Fibroblast of skin of right quadriceps (primary cell): ENCODE measurements around the gene ATP5PO.

Experiments
- DNase-seq: peaks from one replicate; pipeline ENCODE4 v3.0.0-alpha.2; 2013

ATP5PO gene, protein sequence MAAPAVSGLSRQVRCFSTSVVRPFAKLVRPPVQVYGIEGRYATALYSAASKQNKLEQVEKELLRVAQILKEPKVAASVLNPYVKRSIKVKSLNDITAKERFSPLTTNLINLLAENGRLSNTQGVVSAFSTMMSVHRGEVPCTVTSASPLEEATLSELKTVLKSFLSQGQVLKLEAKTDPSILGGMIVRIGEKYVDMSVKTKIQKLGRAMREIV

GRCh38 chr21:33915368-33916199 lies at the start of gene ATP5PO:
Gene ATP5PO, minus strand, starts transcription at chr21:33915804. Its CDS starts 41 bp downstream, at chr21:33915763.
- peak; percentile 97 for DNase-seq

- DNase-seq = peak; percentile 77
These were observed 49.2 kb upstream of the ATP5PO start for GRCh38 chr21:33964706-33965325.

DNA sequence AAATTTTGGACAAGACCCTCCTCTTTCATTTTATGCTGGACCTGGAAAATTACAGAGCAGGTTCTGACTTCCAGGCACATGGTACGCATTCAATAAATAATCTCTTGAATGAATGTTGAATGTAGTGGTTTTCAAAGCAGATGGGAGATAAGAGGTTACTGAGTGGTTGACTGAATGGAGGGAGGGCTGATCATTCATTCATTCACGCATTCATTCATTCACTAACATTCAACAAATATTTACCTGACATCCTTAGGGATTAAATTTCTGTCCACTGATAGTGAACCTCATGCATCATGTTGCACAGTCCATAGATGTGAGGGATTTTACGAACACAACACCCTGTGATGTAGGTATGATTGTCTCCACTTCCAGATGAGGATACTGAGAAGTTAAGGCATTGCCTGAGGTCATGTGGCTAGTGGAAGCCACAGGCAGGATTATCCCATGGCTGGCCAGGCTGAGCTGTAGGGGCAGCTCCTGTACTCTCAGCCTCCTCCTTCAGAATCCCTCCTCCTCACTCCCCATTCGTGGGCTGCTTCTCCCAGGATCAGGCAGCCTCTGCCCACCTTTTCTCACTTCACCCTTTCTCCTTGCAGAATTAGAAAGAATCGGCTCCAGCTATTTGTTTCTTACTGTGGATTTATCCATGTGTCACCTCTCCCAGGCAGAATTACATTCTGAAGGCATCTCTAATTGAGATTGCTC lies 48.4 kb upstream of the ATP5PO start:
- no peak for DNase-seq

GRCh38 chr21:33962290-33962689 lies 46.7 kb upstream of the ATP5PO start:
- no peak for DNase-seq

DNA sequence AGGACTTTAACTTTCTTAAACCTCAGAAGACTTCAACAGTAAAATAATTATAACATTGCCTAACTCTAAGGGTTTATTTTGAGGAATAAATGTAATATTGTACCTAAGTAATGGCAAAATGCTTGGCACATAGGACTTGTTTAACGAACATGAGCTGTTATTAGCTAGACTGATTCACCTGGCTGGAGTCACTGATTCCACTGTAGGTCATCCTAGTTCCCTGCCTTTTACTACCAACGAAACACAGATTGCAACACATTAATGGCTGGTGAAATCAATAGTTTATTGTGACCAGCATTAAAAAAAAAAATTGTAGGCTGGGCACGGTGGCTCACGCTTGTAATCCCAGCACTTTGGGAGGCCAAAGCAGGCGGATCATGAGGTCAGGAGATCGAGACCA lies 45.5 kb upstream of the ATP5PO start:
- DNase-seq = no peak

DNA sequence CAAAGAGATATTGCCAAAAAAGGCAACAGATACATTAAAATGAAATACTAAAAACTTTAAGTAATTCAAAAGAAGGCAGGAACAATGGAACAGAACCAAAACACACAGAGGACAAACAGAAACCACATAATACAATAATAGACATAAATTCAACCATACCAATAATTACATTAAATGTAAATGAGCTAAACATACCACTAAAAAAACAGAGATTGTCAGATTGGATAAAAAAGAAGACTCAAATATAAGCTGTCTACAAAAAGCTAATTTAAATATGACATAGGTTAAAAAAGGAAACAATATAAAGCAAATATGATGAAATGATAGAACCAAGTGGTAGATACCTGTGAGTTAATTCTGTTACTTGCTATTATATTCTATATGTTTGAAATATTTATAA lies 44.1 kb upstream of the ATP5PO start:
- no peak for DNase-seq

DNA sequence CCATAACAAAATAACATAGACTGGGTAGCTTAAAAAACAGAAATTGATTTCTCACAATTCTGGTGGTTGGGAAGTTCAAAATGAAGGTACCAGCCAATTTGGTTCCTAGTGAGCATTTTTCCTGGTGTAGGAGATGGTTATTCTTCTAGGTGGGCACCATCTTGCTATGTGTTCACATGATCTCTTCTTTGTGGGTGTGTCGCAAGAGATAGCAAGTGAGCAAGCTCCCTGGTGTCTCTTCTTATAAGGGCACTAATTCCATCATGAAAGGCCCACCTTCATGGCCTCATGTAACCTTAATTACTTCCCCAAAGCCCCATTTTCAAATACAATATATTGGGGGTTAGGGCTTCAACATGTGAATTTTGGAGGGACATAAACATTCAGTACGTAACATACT lies 38.8 kb upstream of the ATP5PO start:
- no peak for DNase-seq

DNA sequence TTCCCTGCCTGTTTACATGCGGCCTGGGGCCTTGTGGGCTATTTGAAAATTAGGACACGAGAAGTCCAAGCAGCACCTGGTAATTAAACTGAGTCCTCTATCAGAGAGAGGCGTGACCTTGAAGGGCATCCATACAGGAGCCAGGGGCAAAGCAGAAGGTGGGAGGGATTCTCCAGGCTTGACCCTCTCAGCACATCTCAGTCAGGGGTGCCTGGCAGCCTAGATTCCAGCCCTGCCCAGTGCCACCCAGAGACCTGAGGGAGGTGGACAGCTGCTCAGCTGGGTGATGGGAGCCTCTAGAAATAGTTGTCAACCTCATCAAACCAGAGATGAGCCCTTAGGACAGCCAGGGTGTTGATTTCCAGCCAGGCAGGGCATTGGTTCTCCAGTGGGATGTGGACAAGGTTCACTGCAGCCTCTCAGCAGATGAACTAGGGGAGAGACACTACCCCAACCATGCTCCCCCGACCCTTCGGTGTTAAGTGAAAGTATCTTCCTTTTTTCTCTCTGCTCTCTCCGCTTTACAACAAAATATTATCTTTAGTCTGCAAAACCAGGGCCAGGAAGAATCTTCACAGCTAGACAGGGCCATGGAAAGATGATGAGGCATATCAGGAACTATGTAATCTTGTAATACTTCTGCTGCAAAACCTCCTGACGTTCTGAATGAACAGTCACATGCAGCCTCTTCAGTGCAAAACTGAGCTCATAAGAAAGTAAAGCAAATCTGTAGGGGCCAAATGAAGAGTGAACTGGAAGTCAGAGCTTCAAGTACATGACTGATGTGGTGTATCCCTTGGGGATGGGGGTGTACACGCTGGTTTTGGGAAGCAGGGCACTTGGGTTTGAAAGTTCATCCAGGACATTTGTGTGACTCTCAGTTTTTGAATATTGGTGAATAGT lies 35.9 kb upstream of the ATP5PO start:
- no peak for DNase-seq

DNA sequence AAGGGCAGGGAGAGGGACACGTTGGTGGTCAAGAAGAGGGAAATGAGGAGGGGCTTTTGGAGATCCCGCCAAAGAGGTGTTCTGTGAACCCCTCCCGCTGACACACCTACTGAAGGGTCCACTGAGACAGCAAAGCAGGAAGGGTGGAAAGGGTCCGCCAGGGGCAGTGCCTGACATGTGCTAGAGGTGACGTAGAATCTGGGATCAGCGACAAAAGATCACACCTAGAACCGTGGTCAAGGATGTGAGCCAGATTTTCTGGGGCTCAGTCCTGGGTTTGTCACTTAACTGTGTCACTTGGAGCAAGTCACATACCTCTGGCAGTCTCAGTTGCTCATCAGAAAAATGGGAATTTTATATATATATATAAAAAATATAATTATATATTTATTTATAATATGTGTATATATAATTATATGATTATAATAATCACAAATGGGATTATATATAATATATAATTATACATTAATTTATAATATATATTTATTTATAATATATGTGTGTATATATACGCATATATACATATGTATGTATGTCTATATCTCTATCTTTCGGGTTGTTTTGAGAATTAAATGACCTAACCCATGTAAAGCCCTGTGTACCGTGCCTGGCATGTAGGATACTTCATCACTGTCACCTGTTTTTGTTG lies 35.0 kb upstream of the ATP5PO start:
- DNase-seq = no peak

DNA sequence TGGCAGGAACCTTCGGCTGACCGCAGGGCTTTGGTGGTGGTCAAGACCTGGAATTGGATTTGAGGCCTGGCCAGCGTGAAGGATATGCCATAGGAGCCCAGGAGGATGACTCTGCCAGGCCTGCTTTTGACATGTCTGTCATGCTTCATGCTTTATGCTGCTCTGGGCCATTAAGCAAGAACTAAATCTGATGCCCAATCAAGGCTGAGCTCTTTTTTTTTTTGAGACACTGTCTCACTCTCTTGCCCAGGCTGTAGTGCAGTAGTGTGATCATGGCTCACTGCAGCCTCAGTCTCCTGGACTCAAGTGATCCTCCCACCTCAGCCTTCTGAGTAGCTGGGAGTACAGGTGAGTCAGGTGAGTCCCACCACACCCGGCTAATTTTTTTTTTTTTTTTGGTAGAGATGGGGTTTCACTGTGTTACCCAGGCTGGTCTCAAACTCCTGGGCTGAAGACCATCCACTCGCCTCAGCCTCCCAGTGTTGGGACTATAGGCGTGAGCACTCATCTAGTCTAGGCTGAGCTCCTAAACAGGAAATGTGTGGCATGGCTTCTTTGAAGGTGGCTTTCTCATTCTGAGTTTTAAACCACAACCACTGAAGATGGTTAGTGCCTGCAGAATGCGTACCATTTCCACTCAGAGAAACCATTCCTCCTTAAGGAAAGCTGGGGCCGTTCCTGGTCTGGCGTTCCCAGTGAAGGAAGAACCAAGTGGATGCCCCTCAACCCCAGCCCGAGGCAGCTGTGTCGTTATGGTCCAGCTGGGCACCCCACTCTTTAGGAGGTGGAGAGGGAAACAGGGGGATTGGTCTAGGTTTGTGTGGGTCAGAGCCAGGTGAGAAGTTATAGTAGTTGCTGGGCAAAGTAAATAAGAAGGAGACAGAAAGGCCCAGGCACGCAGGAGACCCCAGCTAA lies 34.2 kb upstream of the ATP5PO start:
- no peak for DNase-seq

DNA sequence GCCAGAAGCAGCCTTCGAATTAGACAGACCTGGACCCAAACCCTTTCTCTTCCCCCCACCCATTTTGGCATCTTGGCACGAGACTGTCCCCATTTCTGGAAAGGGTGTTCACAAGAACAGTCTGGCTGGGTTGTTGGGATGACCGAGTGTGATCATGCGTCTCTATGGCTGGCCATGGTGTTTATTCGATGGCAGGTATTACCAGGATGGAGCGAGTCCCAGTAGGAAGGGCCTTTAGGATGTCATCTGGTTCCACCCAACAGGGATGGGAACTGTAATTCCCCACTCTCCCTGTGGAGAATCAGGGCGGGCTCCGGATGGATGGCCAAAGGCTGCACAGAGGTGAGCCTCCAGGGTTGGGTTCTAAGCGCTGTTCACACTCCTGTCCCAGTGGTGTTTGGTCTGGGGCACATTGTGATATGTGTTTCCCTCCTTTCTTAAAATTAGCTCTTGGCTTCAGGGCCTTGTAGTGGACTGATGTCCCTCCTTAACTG lies 33.4 kb upstream of the ATP5PO start:
- no peak for DNase-seq

- DNase-seq = peak; percentile 26
These were observed 32.7 kb upstream of the ATP5PO start for GRCh38 chr21:33948096-33948950.

GRCh38 chr21:33947451-33948095 lies 32.0 kb upstream of the ATP5PO start:
- peak; percentile 97 for DNase-seq

- no peak for DNase-seq
These were observed 30.2 kb upstream of the ATP5PO start for GRCh38 chr21:33945652-33946270.

DNA sequence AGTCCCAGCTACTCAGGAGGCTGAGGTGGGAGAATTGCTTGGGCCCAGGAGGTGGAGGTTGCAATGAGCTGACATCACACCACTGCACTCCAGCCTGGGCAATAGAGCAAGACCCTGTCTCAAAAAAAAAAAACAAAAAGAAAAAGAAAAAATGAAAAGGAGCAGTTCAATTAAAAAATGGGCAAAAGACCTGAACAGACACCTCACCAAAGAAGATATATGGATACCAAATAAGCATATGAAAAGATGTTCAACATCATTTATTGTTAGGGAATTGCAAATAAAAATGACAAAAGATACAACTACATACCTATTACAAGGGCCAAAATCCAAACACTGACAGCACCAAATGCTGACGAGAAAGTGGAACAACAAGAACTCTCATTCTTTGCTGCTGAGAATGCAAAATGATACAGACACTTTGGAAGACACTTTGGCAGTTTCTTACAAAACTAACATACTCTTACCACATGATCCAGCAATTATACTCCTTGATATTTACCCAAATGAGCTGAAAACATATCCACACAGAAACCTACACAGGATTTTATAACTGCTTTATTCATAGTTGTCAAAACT lies 28.7 kb upstream of the ATP5PO start:
- no peak for DNase-seq

DNA sequence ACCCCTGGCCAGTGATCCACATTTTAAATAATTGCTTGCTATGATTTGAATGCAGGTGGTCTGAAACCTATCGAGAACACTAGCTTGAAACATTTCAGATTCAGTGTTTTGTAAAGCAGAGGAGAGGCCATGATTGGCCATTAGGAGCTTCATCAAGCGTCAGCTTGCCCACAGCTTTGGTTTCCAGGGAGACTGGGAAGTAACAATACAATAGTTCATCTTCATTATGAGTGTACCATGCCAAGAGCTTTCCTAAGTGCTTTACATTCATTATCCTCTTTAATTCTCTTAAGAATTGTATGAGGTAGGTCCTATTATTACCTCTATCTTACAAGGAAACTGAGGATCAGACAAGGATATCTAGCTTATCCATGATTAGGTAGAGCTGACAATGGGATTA lies 27.7 kb upstream of the ATP5PO start:
- no peak for DNase-seq

- DNase-seq = no peak
These were observed 26.8 kb upstream of the ATP5PO start for GRCh38 chr21:33942426-33942825.

DNA sequence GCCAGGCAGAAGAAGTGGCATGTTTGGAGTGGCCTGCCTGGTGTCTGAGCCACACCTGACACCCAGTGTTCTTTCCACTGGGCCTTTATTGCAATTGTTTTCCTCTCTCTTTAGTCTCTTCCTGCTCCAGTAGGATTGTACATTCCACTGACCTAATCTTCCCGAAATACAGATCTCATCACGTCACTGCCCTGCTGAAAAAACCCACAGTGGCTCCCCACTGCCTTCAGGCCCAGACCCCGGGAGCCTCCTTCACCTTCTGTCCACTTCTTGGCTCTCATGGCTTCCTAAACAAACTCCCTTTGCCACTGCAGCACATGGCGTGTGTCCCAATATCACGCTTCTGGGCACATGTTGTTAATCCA lies 25.3 kb upstream of the ATP5PO start:
- DNase-seq = peak; percentile 47
